HG03460 (cell line): ENCODE results near the gene PRKCE.

ENCODE experiments used
- ATAC-seq: cut with Tn5 transposase; IDR thresholded peaks from one replicate; pipeline ENCODE4 v1.9.1; 2021; ENCODE audit not compliant: unreplicated experiment

Gene PRKCE

DNA sequence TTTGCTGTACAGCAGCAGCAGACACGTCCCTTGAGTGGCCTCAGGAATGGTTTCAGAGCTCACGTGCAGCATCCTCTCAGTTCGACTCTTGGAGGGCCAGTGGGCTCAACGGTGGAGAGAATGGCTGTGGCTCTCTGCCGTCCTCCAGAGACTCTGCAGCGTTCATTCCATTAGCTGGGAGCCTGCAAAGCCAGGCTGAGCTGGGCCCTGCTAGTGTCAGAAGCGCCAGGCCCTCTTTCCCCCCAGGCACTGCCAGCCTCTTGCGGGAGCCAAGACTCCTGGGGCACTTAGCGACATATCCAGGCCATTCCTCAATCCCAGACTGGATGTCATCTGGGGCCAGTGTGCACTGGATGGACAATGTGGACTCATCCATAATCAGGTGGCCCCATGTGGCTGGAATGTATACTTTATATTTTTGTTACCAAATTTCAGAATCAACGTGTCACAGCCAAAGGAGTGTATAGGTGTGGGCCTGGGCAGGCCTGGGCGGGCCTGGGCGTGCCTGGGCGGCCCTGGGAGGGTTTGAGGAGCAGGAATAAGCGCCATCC lies 520.6 kb downstream of the PRKCE start:
- no peak for ATAC-seq

DNA sequence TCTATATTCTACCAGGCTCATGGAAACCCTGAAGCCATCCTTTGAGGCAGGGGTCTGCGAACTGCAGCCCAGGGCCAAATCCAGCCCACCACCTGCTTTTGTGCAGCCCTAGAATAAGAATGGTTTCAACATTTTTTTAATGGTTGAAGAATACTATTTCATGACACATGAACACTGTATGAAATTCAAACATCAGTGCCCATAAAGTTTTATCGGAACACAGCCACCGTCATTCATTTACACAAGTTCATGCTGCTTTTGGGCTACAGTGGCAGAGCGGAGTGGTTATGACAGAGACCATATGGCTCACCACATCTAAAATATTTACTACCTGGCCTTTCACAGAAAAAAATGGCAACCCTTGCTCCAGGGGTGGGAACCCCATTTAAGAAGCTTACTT lies 521.6 kb downstream of the PRKCE start:
- no peak for ATAC-seq

DNA sequence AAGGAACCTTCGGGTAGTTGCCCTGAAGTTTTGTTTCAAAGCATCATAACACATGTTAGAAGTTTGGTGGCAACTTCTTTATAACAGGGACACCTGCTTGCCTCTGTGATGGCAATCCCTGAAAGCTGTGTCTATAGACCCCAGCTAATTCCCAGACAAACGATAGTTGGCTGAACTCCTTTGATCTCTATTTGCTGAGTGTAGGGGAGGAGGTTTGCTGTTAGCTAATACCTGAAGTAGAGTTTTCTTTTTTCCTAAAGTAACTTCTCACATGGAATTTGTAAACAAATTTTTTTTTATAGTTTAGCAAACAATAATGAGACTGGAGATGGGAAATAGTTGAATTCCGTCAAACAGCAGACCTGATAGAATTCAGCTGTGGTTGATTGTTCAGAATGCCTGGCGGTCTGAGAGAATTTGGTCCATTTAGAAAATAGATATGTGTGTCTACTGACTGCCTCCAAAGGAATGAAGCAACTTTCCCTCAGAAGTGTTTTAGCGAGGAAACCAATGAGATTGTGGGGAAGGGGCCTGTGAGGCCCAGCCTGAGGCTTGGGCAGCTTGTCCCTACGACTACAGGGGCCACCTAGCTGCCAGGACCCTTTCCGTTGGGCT lies 522.3 kb downstream of the PRKCE start:
- ATAC-seq = no peak

DNA sequence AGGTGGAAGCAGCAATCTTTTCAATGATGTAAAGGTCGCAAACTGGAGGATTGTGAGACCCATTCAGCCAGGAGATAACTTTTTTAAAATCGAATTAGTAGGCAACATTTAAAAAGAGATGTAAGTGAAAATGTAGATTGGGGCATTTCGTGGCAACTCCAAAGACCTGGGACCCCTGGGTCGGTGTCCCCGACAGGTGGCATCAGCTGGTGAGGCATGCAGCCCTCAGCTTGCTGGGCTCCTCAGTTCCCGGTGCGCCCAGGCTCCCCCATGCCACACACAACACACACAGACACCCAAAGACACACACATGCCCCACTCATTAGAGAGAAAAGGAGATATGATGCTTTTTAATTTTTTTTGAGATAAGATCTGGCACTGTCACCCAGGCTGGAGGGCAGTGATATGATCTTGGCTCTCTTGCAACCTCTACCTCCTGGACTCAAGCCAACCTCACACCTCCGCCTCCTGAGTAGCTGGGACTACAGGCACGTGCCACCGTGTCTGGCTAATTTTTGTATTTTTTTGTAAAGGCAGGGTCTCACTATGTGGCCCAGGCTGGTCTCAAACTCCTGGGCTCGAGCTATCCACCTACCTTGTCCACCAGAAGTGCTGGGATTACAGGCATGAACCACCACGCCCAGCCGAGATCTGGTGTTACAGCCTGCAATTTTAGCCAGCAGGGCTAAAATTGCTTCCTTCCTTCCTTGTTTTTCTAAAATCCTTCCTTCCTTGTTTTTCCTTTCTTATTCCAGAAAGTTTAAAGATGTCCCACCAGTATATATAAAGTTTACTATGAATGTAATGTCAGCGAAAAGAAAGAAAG lies 523.1 kb downstream of the PRKCE start:
- ATAC-seq = no peak

- no peak for ATAC-seq
These were observed 523.9 kb downstream of the PRKCE start for GRCh38 chr2:46175419-46175818.

DNA sequence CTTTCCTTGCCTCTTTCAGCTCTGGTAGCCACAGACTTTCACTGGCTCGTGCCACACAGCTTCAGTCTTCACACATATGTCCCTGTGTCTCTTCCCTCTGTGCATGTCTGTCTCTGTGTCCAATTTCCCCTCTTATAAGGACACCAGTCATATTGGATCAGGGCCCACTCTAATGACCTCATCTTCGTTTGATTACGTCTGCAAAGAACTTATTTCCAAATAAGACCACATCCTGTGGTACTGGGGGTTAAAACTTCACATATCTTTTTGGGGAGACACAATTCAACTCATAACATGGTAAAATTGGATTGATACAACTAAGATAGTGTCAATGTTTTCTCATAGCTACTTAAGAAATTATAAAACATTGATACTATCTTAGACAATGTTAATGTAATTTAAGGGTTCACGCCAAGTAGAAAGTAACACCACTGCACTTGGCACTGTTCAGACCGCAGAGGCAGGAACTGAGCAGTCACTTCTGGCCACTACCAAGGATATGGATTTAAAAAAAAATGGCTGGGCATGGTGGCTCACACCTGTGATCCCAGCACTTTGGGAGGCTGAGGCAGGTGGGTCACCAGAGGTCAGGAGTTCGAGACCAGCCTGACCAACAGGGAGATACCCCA lies 526.1 kb downstream of the PRKCE start:
- ATAC-seq = no peak

DNA sequence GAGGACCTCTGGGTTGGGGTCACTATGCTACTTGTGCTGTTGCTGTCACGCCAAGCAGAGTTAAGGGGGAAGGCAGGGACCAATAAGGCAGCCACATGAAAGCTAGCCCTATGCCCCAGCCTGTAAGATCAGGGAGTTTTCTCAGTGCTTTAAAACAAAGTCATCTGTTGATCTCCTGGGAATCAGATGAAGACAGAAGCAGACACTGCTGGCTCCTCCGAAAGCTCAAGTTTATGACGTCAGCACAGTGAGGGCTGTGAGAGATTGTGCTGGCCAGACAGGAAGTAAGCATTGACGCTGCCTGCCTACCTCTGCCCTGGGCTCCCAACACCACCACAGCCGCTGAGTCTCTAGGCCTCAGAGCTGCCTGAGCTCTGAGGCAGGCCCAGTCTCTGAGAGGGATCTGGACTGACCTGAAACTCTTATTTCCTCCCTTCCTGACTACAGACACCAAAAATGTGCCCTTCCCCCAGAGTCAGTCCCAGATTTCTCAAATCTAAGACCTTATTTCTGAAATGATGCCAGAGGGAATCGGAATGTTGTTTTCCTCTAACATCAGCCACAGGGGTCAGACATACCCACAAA lies 527.7 kb downstream of the PRKCE start:
- no peak for ATAC-seq

- no peak for ATAC-seq
These were observed 528.7 kb downstream of the PRKCE start for GRCh38 chr2:46180189-46180588.

GRCh38 chr2:46181306-46181705 lies 529.8 kb downstream of the PRKCE start:
- no peak for ATAC-seq

GRCh38 chr2:46181789-46182530 lies 530.5 kb downstream of the PRKCE start:
- ATAC-seq = no peak

- ATAC-seq = no peak
These were observed 532.0 kb downstream of the PRKCE start for GRCh38 chr2:46183426-46183825.

- no peak for ATAC-seq
These were observed 533.5 kb downstream of the PRKCE start for GRCh38 chr2:46184794-46185583.

- ATAC-seq = no peak
These were observed 535.7 kb downstream of the PRKCE start for GRCh38 chr2:46187112-46187618.

GRCh38 chr2:46188041-46188716 lies 536.7 kb downstream of the PRKCE start:
- ATAC-seq = no peak

GRCh38 chr2:46193356-46193755 lies 541.9 kb downstream of the PRKCE start:
- no peak for ATAC-seq

DNA sequence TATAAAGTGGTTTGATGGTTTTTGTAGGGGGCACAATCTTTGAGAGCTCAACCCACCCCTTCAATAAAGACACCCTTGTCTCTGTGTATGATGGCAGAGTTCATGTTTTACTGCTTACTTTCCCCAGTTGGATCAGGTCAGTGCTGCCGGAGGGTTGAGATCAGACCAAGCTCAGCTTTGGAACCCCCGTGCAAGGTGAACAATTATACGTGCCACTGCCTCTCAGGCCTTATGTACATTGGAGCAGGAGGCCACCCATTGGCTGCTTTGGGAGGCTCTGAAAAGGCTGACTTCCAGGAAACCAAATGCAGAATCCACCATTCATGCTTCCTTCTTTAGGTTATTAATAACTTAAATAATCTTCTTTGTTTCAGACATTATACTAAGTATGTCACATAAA lies 542.4 kb downstream of the PRKCE start:
- ATAC-seq = no peak

DNA sequence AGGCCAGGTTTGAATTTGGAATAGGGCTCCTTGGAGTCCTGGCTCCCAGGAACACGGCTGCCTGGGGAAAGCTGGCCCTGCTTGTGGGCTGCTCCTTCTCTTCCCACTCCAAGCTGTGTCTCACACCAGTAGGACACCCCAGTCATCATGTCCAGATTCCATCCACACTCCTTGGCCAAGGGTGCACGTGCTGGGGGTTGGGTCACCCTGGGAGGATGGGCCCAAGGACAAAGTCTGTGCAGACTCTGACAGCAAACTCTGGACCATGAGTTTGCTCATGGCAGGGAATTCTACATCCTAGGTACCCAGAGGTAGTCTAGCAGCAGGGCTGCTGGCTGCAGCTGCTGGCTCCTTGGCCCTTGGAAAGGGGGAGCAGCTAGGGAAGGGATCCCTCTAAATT lies 543.4 kb downstream of the PRKCE start:
- ATAC-seq = no peak

DNA sequence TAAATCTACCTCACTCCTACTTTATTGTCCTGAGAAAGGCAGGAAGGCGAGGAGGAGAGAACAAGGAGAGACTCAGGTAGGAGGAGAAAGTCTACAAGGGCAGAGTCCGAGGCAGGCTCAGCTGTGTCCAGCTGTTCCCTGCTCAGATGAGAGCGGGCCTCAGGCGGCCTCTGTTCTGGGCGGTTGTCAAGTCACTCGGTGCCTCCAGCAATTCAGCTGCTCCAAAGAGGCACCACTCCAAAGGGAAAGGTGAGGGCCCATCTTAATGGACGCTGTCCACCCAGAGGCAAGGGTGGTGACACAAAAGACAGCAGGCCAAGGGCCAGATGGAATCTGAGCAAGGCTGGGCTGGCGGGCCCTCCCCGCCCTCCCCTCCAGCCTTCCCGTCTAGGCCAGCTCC lies 544.3 kb downstream of the PRKCE start:
- ATAC-seq = no peak

DNA sequence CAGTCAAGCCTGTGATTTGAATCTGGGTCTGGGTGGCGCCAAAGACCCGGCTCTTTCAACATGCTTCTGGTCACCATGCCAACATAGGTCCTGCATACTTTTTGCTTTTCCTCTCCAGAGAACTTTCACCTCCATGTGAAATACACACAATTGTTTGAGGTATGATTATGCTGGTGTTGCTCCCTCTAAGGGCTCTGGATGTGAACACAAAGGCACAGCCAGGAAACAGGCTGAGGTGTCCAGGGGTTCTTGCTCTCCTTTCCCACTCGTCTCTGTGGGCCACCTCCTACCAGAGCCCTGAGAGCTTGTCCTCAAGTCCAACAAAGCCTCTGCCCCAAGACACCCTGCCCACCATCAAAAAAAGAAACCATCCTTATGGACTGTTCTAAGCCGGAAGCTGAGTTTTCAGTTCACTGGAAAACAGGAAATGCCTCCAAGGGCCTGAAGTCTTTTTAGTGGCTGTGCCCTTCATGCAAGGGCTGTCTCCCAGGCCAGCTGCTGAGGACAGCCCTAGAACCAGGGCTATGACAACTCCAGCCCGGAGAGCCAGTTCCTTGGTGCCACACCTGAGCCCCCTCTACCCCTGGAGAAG lies 545.5 kb downstream of the PRKCE start:
- ATAC-seq = no peak
